ENCODE results near the gene RABEPK.
"Not testable (repeated sequence)": the region's sequence is repeated elsewhere in the genome, so short reads cannot be mapped to it uniquely, and the experiment has no call there.

The RABEPK gene

DNA sequence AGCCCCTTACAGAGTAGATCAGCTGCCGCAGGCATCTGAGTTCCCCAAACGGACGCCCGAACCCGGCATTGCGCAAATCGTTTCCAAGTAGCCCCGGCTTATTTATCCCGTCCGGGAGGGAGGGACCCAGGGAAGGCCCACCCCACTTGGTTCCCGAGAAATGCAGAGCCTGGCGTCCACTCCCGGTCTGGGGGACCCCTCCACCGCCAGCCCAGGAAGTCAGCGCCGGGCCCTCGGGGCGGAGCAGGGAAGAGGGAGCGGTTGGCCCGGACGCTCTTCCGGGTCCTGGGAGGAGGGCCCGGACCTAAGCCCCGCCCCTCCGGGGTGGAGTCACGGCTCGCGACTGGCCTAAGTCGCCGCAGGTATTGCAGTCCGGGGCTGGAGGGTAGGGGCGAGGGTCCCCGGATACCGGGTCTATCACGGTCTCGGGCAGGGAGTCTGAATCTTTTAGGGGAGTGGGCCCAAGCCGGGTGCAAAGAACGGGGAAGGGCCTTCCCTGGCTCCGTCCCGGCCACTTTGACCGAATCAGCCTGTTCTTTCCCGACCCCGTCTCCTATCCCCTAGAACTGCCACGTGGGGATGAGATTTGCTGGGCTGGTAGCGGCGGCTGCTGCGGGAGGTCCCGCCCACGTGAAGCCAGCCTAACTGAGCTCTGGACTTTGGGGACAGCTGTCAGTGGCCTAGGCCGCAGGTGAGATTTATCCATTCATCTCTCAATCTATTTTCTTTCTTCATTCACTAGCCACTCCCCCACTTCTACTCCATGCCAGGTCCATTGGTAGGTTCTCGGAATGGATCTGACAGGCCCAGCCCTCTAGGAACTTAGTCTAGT lies at the start of gene RABEPK:
Gene RABEPK, plus strand, starts transcription at position 327 of the 832 bp plus-strand sequence. CDS start 2,472 bp downstream, outside the sequence.
- DNase-seq (ENCODE audit: low read depth, low spot score), result peak; percentile 86

DNA sequence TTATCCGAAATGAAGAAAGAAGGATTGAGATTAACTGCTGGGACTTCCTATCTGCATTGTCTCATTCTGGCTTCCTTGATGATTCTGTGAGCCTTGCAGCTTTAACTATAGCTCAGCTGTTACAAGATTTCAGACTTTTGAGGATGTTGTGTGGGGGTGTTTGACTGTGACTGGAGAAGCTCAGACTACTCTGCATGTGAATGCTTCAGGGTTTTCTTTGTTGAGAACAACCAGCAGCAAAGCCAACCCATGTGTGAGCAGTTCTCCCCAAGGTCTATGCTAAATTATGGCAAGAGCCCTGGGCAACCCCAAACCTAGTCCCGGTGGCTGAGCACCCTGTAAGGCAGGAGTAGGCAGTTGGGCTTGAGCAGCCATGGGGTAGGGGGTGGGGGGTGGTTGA lies 48.6 kb upstream of the RABEPK start:
- DNase-seq (ENCODE audit: low read depth, low spot score), result no peak

DNA sequence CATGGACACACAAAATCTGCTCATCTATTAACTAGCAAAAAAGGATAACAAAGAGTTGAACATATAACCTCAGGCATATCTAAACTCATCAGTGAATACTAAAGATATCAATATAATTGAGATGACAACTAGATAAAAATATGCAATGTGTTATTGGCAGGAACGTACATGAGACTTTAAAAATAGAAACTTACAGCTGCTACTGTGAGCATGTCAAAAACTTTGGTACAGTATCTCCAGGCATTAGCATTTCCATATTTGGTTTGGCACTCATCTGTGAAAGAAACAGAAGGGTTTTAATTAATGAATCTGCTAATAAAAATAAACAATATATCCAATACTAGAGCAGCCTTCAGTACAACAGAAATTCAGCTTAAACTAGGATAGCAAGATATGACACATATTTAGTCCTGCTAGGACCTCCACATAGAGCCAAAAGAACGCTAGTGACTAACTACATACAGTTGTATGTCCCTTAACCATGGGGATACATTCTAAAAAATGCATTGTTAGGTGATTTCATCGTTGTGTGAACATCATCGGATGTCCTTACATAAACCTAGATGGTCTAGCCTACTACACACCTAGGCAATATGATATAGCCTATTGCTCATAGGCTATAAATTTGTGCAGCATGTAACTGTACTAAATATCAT lies 46.5 kb upstream of the RABEPK start:
- DNase-seq (ENCODE audit: low read depth, low spot score), result no peak

DNA sequence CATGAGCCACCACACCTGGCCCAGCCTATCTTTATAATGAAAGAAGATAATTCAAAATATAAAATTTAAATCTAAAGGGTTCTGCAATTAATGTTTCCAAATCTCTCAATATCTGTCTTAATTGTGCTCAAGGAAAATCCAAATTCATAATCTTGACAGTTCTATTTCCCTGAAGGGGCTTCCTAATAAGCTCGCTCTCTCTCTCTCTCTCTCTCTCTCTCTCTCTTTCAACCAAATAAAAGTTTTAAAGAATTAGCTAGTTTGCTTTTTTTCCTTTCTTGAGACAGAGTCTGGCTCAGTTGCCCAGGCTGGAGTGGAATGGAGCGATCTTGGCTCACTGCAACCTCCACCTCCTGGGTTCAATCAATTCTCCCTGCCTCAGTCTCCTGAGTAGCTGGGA lies 43.8 kb upstream of the RABEPK start:
- no peak for DNase-seq (ENCODE audit: low read depth, low spot score)

GRCh38 chr9:125160750-125161149 lies 39.6 kb upstream of the RABEPK start:
- no peak for DNase-seq (ENCODE audit: low read depth, low spot score)

DNA sequence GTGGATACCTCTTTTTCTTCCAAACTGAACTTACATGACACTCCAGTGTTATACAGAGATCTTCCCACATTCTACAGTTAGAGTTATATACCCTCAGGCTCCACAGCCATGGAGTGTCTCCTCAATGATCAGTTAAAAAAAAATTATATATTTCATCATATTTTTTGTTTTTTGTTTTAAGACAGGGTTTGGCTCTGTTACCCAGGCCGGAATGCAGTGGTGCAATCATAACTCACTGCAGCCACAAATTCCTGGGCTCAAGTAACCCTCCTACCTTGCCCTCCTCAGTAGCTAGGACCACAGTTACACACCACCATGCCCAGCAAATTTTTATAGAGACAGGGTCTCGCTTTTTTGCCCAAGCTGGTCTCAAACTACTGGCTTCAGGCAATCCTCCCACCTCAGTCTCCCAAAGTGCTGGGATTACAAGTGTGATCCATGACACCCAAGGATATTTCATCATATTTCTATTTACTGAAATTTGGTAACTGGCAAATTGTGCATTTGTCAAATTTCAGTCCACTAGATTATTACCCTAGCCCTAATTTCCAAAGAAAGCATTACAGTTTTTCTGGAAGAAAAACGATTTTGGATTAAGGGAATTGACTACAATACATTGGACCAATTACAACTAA lies 38.9 kb upstream of the RABEPK start:
- DNase-seq (ENCODE audit: low read depth, low spot score), result no peak

DNA sequence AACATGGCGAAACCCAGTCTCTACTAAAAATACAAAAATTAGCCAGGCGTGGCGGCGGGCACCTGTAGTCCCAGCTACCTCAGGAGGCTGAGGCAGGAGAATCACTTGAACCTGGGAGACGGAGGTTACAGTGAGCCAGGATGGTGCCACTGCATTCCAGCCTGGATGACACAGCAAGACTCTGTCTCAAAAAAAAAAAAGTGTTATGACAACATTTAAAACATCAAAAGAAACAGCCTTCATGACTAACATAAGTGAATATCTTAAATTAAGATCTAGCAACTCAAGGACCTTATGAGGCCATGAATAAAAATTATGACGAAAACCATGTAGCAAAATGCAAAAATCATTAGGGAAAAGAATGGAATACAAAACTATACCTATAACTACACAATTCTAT lies 37.5 kb upstream of the RABEPK start:
- DNase-seq (ENCODE audit: low read depth, low spot score), result not testable (repeated sequence)

DNA sequence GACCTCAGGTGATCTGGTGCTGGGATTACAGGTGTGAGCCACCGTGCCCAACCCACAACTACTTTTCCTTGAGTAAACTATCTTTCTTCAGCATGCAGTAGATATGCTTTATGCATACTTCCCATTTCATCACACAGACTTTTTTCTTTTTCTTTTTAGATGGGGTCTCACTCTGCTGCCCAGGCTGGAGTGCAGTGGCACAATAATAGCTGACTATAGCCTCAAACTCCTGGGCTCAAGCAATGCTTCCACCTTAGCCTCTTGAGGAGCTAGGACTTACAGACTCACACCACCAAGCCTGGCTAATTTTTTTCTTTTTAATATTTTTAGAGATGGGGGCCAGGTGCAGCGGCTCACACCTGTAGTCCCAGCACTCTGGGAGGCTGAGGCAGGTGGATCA lies 33.6 kb upstream of the RABEPK start:
- DNase-seq (ENCODE audit: low read depth, low spot score), result no peak

DNA sequence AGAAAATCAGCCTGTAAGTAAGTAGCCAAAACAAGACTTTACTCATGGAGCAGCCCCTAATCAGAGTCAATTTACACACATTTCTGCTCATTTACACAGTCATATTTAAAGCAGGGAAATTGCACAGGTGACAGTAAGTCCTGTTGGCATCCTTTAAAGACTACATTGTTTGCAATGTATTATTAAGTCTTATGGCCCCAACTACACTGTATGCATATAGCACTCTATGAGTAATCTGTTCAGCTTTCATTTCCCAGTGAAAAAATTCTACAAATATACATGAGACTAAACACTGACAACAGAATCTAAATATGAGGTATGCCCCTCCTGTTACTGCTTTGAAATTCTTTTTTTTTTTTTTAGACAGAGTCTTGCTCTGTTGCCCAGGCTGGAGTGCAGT lies 30.4 kb upstream of the RABEPK start:
- no peak for DNase-seq (ENCODE audit: low read depth, low spot score)

GRCh38 chr9:125172031-125172755 lies 28.1 kb upstream of the RABEPK start:
- no peak for DNase-seq (ENCODE audit: low read depth, low spot score)

- DNase-seq (ENCODE audit: low read depth, low spot score), result no peak
Measured at GRCh38 chr9:125176636-125177035, 23.7 kb upstream of the RABEPK start.

DNA sequence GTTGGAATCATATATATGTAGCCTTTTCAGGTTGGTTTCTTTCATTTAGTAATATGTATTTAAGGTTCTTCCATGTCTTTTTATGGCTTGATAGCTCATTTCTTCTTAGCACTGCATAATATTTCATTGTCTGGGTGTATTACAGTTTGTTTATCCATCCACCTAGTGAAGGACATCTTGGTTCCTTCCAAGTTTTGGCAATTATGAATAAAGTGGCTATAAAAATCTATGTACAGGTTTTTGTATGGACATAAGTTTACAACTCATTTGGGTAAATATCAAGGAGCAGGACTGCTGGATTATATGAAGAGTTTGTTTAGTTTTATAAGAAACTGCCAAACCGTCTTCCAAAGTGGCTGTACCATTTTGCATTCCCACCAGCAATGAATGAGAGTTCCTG lies 22.5 kb upstream of the RABEPK start:
- DNase-seq (ENCODE audit: low read depth, low spot score), result no peak

DNA sequence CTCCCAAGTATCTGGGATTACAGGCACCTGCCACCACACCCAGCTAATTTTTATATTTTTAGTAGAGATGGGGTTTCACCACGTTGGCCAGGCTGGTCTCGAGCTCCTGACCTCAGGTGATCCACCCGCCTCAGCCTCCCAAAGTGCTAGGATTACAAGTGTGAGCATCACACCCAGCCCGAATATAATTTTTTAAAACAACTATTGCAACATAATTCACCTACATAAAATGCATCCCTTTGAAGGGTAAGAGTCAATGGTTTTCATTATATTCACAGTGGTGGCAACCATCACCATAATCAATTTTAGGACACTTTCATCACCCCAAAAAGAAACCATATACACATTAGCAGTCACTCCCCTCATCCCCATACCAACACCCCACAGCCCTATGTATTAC lies 20.6 kb upstream of the RABEPK start:
- DNase-seq (ENCODE audit: low read depth, low spot score), result not testable (repeated sequence)

GRCh38 chr9:125180876-125181275 lies 19.5 kb upstream of the RABEPK start:
- no peak for DNase-seq (ENCODE audit: low read depth, low spot score)

GRCh38 chr9:125181756-125182155 lies 18.6 kb upstream of the RABEPK start:
- DNase-seq (ENCODE audit: low read depth, low spot score), result not testable (repeated sequence)

- DNase-seq (ENCODE audit: low read depth, low spot score), result no peak
Measured at GRCh38 chr9:125183054-125183453, 17.3 kb upstream of the RABEPK start.

DNA sequence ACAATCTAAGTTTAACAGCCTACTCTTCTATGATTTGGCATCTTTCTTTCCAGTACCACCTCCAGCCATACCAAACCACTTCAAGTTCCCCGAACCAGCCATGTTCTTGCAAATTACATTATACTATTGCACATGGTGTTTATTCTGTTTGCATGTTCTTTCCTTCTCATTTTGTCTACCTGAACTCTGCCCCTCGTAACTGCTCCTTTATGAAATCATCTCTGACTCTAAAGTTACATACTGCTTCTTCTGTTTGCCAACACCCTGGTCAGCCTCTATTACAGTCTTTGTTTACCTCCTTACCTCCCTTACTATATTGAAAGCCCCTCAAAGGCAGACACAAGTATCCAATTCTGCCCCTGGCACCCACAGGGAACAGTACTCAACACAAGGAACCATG lies 16.8 kb upstream of the RABEPK start:
- no peak for DNase-seq (ENCODE audit: low read depth, low spot score)

- no peak for DNase-seq (ENCODE audit: low read depth, low spot score)
Measured at GRCh38 chr9:125189011-125189360, 11.4 kb upstream of the RABEPK start.

GRCh38 chr9:125189361-125190289 lies 10.7 kb upstream of the RABEPK start, which contains the start of gene PPP6C:
Gene PPP6C, minus strand, starts transcription at chr9:125189803. Its CDS starts 85 bp downstream, at chr9:125189718.
- DNase-seq (ENCODE audit: low read depth, low spot score), result peak; percentile 94

DNA sequence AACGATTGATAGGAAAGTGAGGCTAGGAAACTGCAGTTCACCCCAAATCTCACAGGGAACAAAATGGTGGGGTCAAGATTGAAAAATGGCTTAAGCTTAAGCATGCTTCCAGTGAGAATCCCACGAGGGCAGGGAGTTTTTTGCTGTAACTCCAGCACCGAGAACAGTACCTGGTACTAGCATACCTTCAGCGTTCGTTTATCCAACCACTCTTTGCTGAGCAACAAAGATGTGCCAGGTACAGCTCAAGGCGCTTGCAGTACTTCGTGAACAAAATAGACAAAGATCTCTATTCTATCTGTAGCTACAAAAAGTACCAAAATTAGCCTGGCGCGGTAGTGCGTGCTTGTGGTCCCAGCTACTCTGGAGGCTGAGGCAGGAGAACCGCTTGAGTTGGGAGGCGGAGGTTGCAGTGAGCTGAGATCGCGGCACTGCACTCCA lies 10.0 kb upstream of the RABEPK start:
- DNase-seq (ENCODE audit: low read depth, low spot score), result no peak

- DNase-seq (ENCODE audit: low read depth, low spot score), result not testable (repeated sequence)
Measured at GRCh38 chr9:125194466-125194865, 5.9 kb upstream of the RABEPK start.

Data from smooth muscle cell of the brain vasculature (primary cell).